Ramos (cell line): ENCODE results near the gene TM4SF18.

ENCODE experiments used
- in situ Hi-C: fragments of 300-500 bp; cut with MboI; formaldehyde crosslinking; loops from one replicate; pipeline ENCODE4 v1.14.3; 2022; ENCODE audit warnings: low sequenced_read_pairs; ENCODE audit not compliant: unreplicated experiment

Gene TM4SF18

DNA sequence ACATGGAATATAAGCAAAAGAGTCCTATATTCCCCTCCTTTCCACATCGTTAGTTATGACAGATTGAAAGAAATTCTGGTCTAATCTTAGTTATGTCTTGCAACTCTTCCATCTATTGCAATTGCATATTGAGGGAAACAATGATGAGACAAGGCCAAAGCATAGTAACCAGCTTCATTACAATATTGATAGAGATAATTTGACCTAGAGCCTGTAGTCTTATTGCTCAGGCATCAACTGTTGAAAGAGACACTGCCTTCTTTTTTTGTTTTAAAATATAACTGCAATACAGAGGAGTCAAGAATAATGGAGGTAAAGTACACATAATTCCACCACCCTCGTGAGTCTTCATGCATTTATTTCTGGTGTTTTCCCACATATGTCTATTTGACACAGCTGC is 2.0 kb downstream of the TM4SF18 start:
- in situ Hi-C loops, result no loop called here

GRCh38 chr3:149330609-149331331 is 2.7 kb downstream of the TM4SF18 start:
- in situ Hi-C loops, result no loop called here

DNA sequence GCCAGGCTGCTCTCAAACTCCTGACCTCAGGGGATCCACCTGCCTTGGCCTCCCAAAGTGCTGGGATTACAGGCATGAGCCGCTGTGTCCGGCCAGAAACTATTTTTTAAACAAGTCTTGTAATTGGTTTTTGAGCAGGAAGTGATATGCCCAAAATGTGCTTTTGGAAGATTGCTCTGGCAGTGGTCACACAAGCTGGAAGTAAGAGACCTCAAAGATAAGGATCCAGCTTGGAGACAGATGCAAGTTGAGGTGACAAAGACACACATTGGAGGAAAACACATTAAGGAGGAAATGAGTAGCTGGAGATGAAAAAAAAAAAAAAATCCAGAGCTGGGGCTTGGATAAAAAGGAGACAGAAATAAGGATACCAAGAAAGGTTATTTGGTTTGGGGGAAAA is 6.3 kb downstream of the TM4SF18 start:
- in situ Hi-C loops, result no loop called here

GRCh38 chr3:149325581-149325980 is 7.9 kb downstream of the TM4SF18 start:
- in situ Hi-C loops, result no loop called here

- in situ Hi-C loops, result no loop called here
Measured at GRCh38 chr3:149324332-149324731, 9.1 kb downstream of the TM4SF18 start.

DNA sequence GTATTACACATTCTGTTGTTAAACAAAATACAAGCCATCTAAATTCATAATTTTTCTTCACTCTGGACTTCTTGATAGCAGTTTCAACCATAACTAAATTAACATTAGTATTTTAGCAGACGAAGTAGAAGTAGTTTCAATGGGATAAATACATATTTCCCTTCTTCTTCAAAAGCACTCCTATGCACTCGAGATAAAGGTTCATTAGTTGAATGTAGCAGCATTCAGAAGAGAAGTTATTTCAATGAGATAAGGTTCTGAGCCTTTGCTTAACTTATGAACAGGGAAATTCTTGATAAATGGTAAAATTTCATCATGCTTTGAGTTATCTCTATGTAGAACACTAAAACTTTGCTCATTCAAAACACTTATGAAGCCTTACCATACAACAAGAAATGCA is 11.8 kb downstream of the TM4SF18 start:
- in situ Hi-C loops, result no loop called here

- in situ Hi-C loops, result no loop called here
Measured at GRCh38 chr3:149321136-149321535, 12.3 kb downstream of the TM4SF18 start.

DNA sequence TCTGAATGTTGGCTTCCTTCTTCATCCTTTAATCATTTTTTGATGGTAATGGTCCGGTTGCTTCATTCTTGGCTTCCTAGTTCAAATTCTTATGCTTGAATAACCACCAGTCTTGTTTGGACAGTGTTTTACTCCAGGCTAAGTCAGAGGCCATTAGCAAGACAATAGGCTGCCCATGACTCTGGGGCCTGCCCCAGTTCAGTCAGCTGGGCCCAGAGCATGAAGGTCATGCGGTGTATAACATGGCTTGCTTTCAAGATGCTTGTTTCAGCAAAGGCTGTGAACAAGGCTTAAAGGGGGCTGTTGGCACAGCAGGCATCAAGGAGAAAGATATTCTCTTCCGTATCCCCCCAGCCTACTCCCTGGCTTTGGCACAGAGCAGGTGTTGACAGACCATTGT is 13.7 kb downstream of the TM4SF18 start:
- in situ Hi-C loops, result no loop called here

- in situ Hi-C loops, result no loop called here
Measured at GRCh38 chr3:149317072-149317471, 16.4 kb downstream of the TM4SF18 start.

- in situ Hi-C loops, result no loop called here
Measured at GRCh38 chr3:149316437-149316836, 17.0 kb downstream of the TM4SF18 start.

DNA sequence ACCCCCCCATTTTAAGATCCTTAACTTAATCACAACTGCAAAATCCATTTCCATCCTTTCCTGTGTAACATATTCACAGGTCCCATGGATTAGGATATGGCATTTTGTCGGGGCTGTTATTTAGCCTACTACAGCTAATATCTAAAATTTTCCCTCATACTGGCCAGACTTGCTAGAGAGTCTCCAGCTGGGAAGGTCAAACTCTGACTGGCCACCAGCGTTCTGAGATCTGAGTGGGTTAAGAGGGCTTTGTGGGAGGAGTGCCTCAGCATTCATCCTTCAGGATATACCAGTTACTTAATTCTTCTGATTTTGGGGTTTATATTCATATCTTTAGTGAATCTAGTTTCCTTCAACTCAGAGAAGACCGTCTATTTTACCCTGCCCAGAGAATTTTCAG is 17.7 kb downstream of the TM4SF18 start:
- in situ Hi-C loops, result no loop called here

DNA sequence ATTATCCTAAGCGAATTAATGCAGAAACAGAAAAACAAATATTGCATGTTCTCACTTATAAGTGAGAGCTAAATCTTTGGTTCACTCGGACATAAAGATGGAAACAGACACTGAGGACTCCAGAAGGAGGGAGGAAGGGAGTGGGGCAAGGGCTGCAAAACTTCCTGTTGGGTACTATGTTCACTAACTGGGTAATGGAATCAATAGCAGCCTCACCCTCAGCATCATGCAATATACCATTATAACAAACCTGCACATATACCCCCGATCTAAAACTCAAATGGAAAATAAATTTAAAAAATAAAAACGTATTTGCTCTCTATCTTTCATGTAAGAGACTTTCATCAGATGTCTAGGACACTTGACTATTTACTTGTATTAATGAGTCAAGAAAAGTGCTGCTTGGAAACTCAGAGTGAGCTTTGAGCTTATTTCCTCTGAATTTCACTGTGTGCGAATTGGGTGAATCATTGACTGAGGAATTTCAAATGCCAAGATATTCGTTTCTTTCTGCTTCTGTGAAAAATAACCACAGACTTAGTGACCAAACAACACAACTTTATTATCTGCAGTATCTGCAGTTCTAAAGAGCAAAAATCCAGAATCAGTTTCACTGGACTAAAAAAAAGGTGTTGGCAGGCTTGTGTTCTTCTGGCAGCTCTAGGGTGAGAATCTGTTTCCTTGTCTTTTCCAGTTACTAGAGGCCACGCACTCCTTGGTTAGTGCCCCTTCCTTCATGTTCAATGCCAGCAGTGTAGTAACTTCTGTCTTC is 18.4 kb downstream of the TM4SF18 start:
- in situ Hi-C loops, result no loop called here

GRCh38 chr3:149313542-149313941 is 19.9 kb downstream of the TM4SF18 start:
- in situ Hi-C loops, result no loop called here

- in situ Hi-C loops, result no loop called here
Measured at GRCh38 chr3:149310796-149311534, 22.5 kb downstream of the TM4SF18 start.

GRCh38 chr3:149307435-149307783 is 26.0 kb downstream of the TM4SF18 start:
- in situ Hi-C loops, result no loop called here

DNA sequence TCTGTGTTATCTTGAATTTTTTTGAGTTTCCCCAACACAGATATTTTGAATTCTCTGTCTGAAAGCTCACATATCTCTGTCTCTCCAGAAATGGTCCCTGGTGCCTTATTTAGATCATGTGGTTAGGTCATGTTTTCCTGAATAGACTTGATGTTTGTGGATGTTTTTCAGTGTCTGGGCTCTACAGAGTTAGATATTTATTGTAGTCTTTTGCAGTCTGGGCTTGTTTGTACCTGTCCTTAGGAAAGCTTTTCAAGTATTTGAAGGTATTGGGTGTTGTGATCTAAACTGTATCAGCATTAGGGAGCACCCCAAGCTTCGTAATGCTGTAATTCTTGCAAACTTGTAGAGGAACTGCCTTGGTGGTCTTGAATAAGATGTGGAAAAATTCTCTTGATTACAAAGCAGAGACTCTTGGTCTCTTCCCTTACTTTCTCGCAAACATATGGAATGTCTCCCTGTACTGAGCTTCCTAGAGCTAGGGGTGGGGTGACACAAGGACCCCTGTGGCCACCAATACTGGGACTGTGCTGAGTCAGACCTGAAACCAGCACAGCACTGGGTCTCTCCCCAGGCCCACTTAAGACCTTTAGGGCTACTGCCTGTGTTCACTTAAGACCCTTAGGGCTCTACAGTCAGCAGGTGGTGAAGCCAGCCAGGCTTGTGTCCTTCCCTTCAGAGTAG is 26.5 kb downstream of the TM4SF18 start:
- in situ Hi-C loops, result no loop called here

GRCh38 chr3:149305376-149305775 is 28.1 kb downstream of the TM4SF18 start:
- in situ Hi-C loops, result no loop called here

DNA sequence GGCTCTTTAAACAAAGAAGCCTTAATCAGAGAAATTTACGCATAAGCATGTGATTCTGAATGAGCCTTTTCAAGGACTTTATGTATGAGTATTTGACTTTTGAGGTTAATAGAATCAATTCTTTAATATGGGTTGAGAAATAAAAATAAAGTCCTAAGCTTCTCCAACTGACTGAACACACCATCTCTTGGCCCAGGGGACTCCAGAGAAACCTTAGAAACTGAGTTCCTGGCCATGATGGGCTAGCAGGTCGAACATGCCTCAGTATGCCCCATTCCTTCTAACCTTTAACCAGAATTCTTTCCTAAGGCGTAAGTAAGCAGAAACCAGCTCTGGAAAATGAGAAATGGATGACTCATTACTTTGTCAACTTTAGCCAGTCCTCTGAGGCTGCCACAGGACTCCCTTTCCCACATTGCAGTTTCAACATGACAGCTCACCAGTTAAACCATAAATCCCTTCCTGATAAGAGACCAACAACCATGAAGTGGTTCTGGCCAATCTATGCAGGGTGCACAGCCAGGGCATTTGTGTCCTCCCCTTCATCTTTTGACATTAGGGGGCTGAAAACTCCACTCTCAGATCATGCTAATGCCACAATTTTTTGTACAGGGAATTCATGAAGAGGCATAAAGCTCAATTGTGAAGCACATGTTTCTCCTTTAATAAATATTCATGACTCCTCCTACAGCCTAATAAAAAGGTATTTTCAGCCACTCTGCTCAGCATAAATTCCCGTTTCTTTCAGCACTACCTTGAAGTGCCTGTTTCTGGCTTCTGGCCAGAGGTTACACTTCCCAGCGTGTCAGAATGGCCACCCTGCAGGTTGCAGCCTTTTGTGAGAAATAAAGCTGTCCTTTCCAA is 33.3 kb downstream of the TM4SF18 start:
- in situ Hi-C loops, result no loop called here

GRCh38 chr3:149296972-149297371 is 36.5 kb downstream of the TM4SF18 start:
- in situ Hi-C loops, result no loop called here

DNA sequence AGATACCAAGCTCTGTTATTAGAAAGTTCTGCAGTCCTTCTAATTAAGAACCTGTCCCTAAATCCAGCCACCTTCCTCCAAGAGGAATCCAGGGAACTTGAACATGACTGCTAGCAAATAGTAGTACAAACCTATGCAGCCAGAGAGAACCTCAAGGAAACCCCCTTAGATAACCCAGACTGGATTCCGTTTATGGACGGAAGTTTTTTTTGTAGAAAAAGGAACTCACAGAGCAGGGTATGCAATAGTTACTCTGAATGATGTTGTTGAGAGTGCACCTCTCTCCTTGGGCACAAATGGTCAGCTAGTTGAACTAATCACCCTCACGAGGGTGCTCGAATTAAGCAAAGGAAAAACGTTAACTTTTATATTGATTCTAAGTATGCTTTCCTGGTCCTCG is 40.8 kb downstream of the TM4SF18 start:
- in situ Hi-C loops, result no loop called here
